ENCODE results near the gene KIF25.

DNA sequence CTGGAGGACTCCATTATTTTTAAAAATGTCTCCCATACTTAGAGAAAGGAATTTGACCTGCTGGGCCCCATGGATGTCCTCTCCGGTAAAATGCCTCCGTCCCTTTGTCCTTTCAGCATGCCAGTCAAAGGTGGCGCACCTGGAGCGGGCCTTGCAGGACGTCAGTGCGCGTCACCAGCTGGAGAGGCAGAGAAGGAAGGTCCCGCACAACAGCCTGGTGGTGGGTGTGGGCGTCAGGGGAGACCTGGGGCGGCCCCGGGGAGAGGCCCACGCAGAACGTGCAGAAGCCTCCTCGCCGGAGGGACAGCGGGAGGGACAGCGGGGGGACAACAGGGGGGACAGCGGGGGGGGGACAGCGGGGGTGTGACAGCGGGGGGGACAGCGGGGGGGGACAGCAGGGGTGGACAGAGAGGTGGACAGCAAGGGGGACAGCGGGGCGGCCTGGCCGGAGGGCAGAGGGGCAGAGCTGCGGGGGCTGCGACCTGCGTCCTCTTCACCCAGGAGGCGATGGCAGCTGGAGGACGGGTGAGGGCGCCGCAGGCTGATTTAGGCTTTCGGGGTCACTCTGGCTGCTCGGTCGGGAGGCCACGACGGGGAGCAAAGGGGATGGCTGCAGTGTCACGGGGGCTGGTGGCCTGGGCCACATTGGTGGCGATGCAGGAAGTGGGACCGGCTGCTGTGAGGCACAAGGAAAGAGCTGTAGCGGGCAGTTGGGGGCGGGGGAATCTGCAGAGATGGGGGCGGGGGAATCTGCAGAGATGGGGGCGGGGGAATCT is 859 bp upstream of the KIF25 start:
- TF ChIP-seq, protein P1, sequence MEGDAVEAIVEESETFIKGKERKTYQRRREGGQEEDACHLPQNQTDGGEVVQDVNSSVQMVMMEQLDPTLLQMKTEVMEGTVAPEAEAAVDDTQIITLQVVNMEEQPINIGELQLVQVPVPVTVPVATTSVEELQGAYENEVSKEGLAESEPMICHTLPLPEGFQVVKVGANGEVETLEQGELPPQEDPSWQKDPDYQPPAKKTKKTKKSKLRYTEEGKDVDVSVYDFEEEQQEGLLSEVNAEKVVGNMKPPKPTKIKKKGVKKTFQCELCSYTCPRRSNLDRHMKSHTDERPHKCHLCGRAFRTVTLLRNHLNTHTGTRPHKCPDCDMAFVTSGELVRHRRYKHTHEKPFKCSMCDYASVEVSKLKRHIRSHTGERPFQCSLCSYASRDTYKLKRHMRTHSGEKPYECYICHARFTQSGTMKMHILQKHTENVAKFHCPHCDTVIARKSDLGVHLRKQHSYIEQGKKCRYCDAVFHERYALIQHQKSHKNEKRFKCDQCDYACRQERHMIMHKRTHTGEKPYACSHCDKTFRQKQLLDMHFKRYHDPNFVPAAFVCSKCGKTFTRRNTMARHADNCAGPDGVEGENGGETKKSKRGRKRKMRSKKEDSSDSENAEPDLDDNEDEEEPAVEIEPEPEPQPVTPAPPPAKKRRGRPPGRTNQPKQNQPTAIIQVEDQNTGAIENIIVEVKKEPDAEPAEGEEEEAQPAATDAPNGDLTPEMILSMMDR (conservative IDR thresholded peaks at IDR 0.05; ENCODE audit: low read length), result no peak
- TF ChIP-seq EZH2phosphoT487 (IDR thresholded peaks at IDR 0.05; ENCODE audit: borderline replicate concordance), result no peak

Measured in Loucy (cell line).